GM21367 (cell line): ENCODE results near the gene RAB1A.
A peak's percentile ranks its signal among the peaks of the same experiment; 100 is the strongest.

Source experiments
- ATAC-seq: cut with Tn5 transposase; IDR thresholded peaks from one replicate; pipeline ENCODE4 v1.9.1; 2021; ENCODE audit not compliant: unreplicated experiment

Gene RAB1A

DNA sequence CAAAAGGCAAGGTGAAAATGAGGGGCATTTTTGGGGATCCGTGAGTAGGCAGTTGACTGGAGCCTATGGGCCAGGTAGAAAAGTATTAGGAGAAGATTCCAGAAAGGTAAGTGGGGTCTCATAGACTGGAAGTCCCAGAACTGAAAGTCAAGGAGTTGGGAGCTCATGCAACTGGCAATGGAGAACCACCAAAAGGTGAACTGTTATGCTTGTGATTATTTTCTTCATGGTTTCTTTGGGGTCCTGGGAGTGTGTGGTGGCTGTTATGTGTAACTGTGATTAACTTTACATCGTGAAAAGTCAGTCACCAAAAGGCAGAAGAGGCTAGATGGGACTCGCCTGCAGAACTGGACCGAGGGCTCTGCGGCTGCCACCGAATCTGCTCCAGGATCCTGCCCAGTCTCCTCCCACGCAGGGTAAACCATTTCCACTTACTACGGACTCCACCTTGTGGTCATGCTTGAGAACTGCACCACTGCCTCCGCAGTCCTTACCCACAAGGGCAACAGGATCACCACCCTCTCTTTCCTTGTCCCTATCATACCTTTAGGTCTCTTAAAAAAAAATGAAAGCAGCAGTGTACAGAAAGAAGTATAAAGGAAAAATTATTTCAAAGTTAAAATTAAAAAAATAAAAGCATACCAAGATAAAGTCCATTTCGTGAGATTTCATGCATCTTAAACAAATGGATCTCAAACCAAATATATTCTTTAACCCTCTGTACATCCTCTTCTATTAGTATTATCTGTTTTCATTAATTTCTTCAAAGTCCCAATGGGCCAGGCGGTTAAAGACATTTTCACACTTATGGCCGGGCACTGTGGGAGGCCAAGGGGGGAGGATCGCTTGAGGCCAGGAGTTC is 89.3 kb downstream of the RAB1A start:
- peak; percentile 60 for ATAC-seq

DNA sequence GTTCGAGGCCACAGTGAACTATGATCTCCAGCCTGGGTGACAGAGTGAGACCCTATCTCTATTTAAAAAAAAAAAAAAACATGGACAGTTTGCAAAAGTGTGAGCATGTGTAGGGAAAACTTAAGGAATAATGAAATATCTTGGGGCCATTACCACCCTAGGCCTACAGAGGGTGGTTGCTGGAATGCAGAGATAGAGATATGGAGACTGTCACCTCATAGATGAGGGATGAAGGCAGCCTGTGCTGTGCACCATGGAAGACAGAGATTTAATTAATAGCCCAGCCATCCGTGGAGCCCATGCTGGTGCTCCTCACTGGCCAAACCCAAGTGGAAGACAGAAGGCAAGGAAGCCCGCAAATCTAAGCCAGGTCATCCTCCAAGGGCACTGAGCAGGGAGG is 90.3 kb downstream of the RAB1A start:
- no peak for ATAC-seq

DNA sequence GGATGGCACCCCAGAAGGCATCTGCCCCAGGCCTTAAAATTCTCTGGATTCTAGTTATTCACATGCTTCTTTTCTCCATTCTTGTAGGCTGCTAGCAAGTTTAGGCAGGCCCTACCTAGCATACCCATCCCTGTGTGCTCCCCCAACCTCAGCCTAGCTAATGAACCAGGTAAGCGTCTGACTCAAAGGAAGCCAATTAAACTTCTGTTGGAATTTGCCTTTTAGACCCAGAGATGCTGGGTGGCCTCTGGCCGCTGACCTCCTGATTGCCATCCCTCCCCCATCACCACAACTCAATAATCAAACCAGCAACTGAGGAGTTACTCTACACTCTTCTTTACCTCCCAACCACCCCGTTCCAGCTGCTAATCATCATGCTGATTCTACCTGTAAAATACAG is 92.7 kb downstream of the RAB1A start:
- no peak for ATAC-seq
